GM12878 (cell line): ENCODE results near the gene LTBP4. TPM values are rescaled to one million over a fixed set of nuclear protein-coding genes. Genes with fewer than 3 reads are reported as not detected.

Source experiments
- ATAC-seq: fragments of 200-7000 bp; cut with Tn5 transposase; 3 replicates; pipeline ENCODE4 v1.9.1; 2020; ENCODE audit warnings: mild to moderate bottlenecking, moderate library complexity
- BruUV-seq: library from RNA; stranded (reverse); fragments of 400-500 nt; replicated peaks from 2 replicates; lab custom pipeline; 2021; lab: Mats Ljungman, UMichigan
- CTCF ChIA-PET: fragments of 300-600 bp; sonication (Branson Sonifier 250); formaldehyde crosslinking; extraction: SDS; loops from one replicate; lab custom pipeline; 2021; ENCODE audit warnings: inconsistent platforms; lab: Yijun Ruan, JAX
- POLR2A ChIA-PET: fragments of 350-600 bp; formaldehyde crosslinking; extraction: SDS; loops from one replicate; lab custom pipeline; 2021; ENCODE audit warnings: inconsistent platforms; lab: Charles Lee
- RAD21 ChIA-PET: fragments of 300-600 bp; sonication (Branson Sonifier 250); formaldehyde crosslinking; loops from one replicate; lab custom pipeline; 2023; ENCODE audit warnings: antibody characterized with exemption; ENCODE audit not compliant: unreplicated experiment; lab: Charles Lee
- SMC1A ChIA-PET: fragments of 300-600 bp; sonication (Branson Sonifier 250); formaldehyde crosslinking; loops from one replicate; lab custom pipeline; 2023; ENCODE audit not compliant: unreplicated experiment, uncharacterized antibody; lab: Charles Lee
- DNase-seq: peaks from one replicate; pipeline ENCODE4 v3.0.0-alpha.2; 2011; ENCODE audit warnings: low read depth, low spot score
- FAIRE-seq: peaks from 3 replicates; lab custom pipeline; 2011; peaks lifted over from hg19 to GRCh38; lab: Jason Lieb, UNC
- H2AFZ ChIP-seq: 2 replicates; pipeline ENCODE4 v1.6.0; 2011; ENCODE audit warnings: low read depth, low read length, control low read depth; ENCODE audit not compliant: control insufficient read depth
- H3K27ac ChIP-seq: 2 replicates; pipeline ENCODE4 v1.5.1; 2011; ENCODE audit warnings: control low read depth; ENCODE audit not compliant: control insufficient read depth, insufficient read depth
- H3K27me3 ChIP-seq, 2 experiments: replicated peaks in 1 of 2; 2 replicates each; pipeline versions ENCODE4 v1.6.0 to v1.6.1; 2011; ENCODE audit warnings: low read length in 1 of 2; ENCODE audit not compliant: control insufficient read depth in 2 of 2, insufficient read depth in 2 of 2
- H3K36me3 ChIP-seq, 2 experiments: 2 replicates each; pipeline ENCODE4 v1.5.1; 2011; ENCODE audit warnings: low read length in 1 of 2; ENCODE audit not compliant: control insufficient read depth in 2 of 2, insufficient read depth in 2 of 2
- H3K4me1 ChIP-seq: 2 replicates; pipeline ENCODE4 v1.6.1; 2011; ENCODE audit warnings: mild to moderate bottlenecking, low read length, moderate library complexity, mixed read lengths; ENCODE audit not compliant: control insufficient read depth, insufficient read depth
- H3K4me2 ChIP-seq: 2 replicates; pipeline ENCODE4 v1.6.0; 2011; ENCODE audit warnings: control low read depth; ENCODE audit not compliant: control insufficient read depth, insufficient read depth
- H3K4me3 ChIP-seq: fragments of 200-600 bp; sonication (generic); 2 replicates; pipeline ENCODE4 v1.5.1; 2016
- H3K79me2 ChIP-seq: 2 replicates; pipeline ENCODE4 v1.6.0; 2011; ENCODE audit warnings: low read length; ENCODE audit not compliant: control insufficient read depth, insufficient read depth
- H3K9ac ChIP-seq: 2 replicates; pipeline ENCODE4 v1.8.0; 2011; ENCODE audit warnings: low read length, control low read depth, mixed read lengths; ENCODE audit not compliant: control insufficient read depth, insufficient read depth
- H3K9me3 ChIP-seq: replicated peaks from 3 replicates; pipeline ENCODE4 v1.5.1; 2011; ENCODE audit warnings: mild to moderate bottlenecking, low read length; ENCODE audit not compliant: control insufficient read depth, insufficient read depth
- H4K20me1 ChIP-seq: 2 replicates; pipeline ENCODE4 v1.6.0; 2011; ENCODE audit not compliant: control insufficient read depth, insufficient read depth
- ASH2L ChIP-seq: fragments of 300-600, 200-600 bp; sonication (generic); IDR thresholded peaks from 2 replicates; pipeline ENCODE4 v1.6.1; 2017; ENCODE audit warnings: low read depth, mild to moderate bottlenecking, borderline replicate concordance
- CEBPZ ChIP-seq: fragments of 150-350 bp; IDR thresholded peaks from 2 replicates; pipeline ENCODE4 v1.6.1; 2016; ENCODE audit warnings: low read depth, low read length
- CHD4 ChIP-seq: fragments of 200-600 bp; sonication (generic); IDR thresholded peaks from 2 replicates; pipeline ENCODE4 v1.6.1; 2016; ENCODE audit warnings: mild to moderate bottlenecking
- CREB1 ChIP-seq: IDR thresholded peaks from 2 replicates; pipeline ENCODE4 v1.6.1; 2012; ENCODE audit warnings: low read depth, mild to moderate bottlenecking, inconsistent platforms
- FOXK2 ChIP-seq: fragments of 450-650 bp; IDR thresholded peaks from 2 replicates; pipeline ENCODE4 v1.6.1; 2017; ENCODE audit warnings: mild to moderate bottlenecking, moderate library complexity
- MEF2B ChIP-seq: fragments of 450-650 bp; IDR thresholded peaks from 2 replicates; pipeline ENCODE4 v1.6.1; 2018; ENCODE audit warnings: mild to moderate bottlenecking, moderate library complexity; ENCODE audit not compliant: partially characterized antibody, poor library complexity, severe bottlenecking
- PKNOX1 ChIP-seq: fragments of 450-650 bp; IDR thresholded peaks from 2 replicates; pipeline ENCODE4 v1.6.1; 2016; ENCODE audit warnings: mild to moderate bottlenecking
- ZBTB40 ChIP-seq: fragments of 450-650 bp; IDR thresholded peaks from 2 replicates; pipeline ENCODE4 v1.6.1; 2016; ENCODE audit warnings: mild to moderate bottlenecking, moderate library complexity, borderline replicate concordance
- ZNF384 ChIP-seq: IDR thresholded peaks from 2 replicates; pipeline ENCODE4 v1.6.1; 2012; ENCODE audit warnings: low read depth, mild to moderate bottlenecking, low read length, improper control_type of control experiment, borderline replicate concordance
- WGBS: methylation state at CpG from one replicate; pipeline ENCODE4 v1.1.6; 2016; ENCODE audit warnings: low lambda C conversion rate; ENCODE audit not compliant: insufficient replicate concordance, insufficient coverage; ENCODE audit errors: missing lambda C conversion rate; 5-methylcytosine and 5-hydroxymethylcytosine counted together
- in situ Hi-C: fragments of 300-500 bp; cut with MboI; formaldehyde crosslinking; loops from 9 replicates; pipeline ENCODE4 v1.14.3; 2018; ENCODE audit warnings: mixed read lengths
- intact Hi-C: fragments of 100-400 bp; cut with micrococcal nuclease; formaldehyde crosslinking; loops from one replicate; pipeline ENCODE4 v1.14.2; 2022; ENCODE audit not compliant: unreplicated experiment
- polyA plus RNA-seq, 11 experiments: library from polyadenylated mRNA; depleted of rRNA in 4 of 11; unstranded in 6 of 11; stranded (reverse) in 5 of 11; fragments of >200 nt; fragmentation: Nextera tagmentation in 4 of 11; fragmentation: Illumina TruSeq in 1 of 11; extraction: Ambion mirVana in 4 of 11; extraction: Trizol in 1 of 11; gene quantifications; 1 replicate in 1 of 11; 2 replicates in 10 of 11; pipeline versions ENCODE4 v1.2.1 to v1.2.3, GENCODE V29; 2011 to 2016; ENCODE audit warnings: inconsistent platforms in 2 of 11, missing spikeins in 2 of 11, low read depth in 1 of 11
- total RNA-seq, 4 experiments: library from RNA; depleted of rRNA in 3 of 4; stranded (reverse); fragments of >200 nt in 3 of 4; fragmentation: Illumina TruSeq in 1 of 4; extraction: Trizol in 1 of 4; gene quantifications; 2 replicates each; pipeline versions ENCODE4 v1.2.1 to v1.2.3, GENCODE V29; 2013 to 2021

The LTBP4 gene
- total and polyA plus RNA-seq, 10 of the 15 experiments (the other 5 are each of a cell fraction or from before 2014, with no cell fraction given) = 0.09 to 34.6 (median 8.5) TPM; not detected in 1

- intact Hi-C loops = no loop called here
- SMC1A ChIA-PET = no interaction called here
Observed at GRCh38 chr19:40594255-40594654, 6.9 kb upstream of the LTBP4 start.

More at GRCh38 chr19:40594255-40594654, 6.9 kb upstream of the LTBP4 start:
- 47% methylated on average over 8 of the region's 8 CpGs for WGBS
- Histone ChIP-seq H3K4me2 (no peak overlapping the region), H3K4me1 (peaks cover 5% of the 10 kb centered on the region), H3K9me3 (no peaks in the 10 kb centered on the region)
- in situ Hi-C loops = no loop called here
- RAD21 ChIA-PET = interaction anchor here (1.6 kb wide), 1 partner anchor 45 kb away, joined by 4 read pairs; no protein-coding TSS in a partner anchor
- POLR2A ChIA-PET = interaction anchor here (0.7 kb wide), 1 partner anchor 43 kb away, joined by 7 read pairs; no protein-coding TSS in a partner anchor
- TF ChIP-seq CREB1 (no peak), PKNOX1 (no peak), ZNF384 (no peak), MEF2B (no peak), CHD4 (no peak), ASH2L (no peak), CEBPZ (no peak), ZBTB40 (no peak), FOXK2 (no peak)
- TF ChIP-seq, all 136 proteins: peak for 0
- no peak overlapping the region for H3K27ac ChIP-seq
- peaks cover 3 to 6% of the 10 kb centered on the region in 2 experiments; a peak in 2 of 4 replicates for H3K27me3 ChIP-seq
- DNase-seq (no peak), ATAC-seq (no peak), FAIRE-seq (no peak)
- H3K79me2 ChIP-seq = no peaks in the 10 kb centered on the region
- H2AFZ ChIP-seq = no peak overlapping the region
- no peak overlapping the region for H3K9ac ChIP-seq
- H3K36me3 ChIP-seq = no peaks in the 10 kb centered on the region
- CTCF ChIA-PET = interaction anchor here (0.5 to 3.1 kb wide), 2 partner anchors 9 to 1043 kb away, joined by 3 to 7 read pairs; no protein-coding TSS in a partner anchor
- H4K20me1 ChIP-seq = no peaks in the 10 kb centered on the region
- H3K4me3 ChIP-seq = no peak overlapping the region
- no TSS peak for BruUV-seq
